ENCODE results near the gene NDUFA12.

The NDUFA12 gene

DNA sequence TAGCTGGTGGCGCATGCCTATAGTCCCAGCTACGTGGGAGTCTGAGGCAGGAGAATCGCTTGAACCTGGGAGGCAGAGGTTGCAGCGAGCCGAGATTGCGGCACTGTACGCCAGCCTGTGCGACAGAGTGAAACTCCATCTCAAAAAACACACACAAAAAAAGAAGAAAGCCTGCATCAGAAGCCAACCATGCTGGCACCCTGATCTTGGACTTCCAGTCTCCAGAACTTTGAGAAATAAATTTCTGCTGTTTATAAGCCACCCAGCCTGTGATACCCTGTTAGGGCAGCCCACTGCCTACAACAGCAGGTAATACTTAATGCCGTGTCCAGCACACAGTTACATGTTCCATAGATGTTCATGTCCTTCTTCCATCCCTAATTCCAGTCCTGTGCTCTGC, 62.7 kb downstream of the NDUFA12 start:
- no peak for DNase-seq (ENCODE audit: low read depth)

DNA sequence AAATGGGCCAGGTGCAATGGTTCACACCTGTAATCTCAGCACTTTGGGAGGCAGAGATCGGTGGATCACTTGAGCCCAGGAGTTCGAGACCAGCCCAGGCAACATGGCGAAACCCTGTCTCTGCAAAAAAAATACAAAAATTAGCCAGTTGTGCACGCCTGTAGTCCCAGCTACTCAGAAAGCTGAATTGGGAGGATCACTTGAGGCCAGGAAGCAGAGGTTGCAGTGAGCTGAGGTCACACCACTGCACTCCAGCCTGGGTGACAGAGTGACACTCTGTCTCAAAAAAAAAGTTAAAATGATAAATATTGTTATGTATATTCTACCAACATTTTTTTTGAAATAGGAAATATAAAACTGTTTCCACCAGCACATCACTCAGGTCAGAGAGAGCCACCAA, 64.9 kb downstream of the NDUFA12 start:
- no peak for DNase-seq (ENCODE audit: low read depth)

DNA sequence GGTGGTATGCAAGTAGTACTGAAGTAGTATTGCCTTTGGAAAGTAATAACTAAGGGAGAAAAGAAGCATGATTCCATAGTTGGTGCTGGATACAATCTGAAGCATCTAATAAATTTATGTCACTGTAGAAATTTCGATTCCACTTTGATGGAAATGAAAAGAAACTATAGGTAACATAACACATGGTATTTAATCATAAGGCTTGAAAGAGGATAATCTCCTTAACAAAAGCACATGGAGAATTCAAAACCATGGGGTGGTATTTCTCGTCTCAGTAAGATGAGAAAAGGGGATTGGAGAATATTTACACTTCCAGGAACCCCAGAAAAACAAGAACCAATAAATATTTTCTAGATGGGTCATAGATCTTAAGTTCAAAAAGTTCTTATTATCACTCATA, 72.7 kb downstream of the NDUFA12 start:
- no peak for DNase-seq (ENCODE audit: low read depth)

DNA sequence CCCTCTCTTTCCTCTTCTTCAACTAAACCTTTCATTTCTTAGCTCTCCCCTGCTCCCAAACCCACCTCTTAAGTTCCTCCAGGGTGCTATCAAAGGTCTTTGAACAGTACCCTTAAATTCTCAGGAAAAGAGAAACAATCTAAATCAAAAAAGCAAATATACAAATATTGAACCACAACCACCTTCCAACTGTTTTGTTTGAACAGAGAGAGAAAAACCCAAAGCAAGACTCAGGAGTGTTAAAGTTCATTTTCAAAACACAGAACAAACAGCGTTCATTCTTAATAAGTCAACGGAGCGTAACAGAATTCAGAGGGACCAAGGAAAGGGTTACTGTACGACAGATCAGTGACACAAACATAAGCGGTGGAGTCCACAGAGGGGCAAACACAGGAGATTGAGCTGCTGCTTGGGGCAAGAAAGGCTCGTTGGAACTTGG, 73.3 kb downstream of the NDUFA12 start:
- no peak for DNase-seq (ENCODE audit: low read depth)

DNA sequence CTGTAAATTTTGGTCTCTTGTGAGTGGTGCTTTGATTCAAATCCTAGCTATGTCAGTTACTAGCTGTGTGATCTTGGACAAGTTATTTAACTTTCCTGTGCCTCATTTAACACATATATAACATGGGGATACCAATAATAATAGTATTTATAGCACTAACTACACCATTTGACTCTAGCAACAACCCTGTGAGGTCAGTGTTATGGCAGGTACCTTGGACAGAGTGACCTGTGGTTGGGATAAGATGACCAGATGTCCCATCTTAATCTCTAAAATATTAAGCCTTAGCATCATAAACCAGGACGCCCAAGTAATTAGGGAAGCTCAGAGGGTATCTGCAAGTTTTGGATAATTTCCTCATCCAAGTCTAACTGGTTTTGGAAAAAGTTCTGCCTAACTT, 73.7 kb downstream of the NDUFA12 start:
- no peak for DNase-seq (ENCODE audit: low read depth)

DNA sequence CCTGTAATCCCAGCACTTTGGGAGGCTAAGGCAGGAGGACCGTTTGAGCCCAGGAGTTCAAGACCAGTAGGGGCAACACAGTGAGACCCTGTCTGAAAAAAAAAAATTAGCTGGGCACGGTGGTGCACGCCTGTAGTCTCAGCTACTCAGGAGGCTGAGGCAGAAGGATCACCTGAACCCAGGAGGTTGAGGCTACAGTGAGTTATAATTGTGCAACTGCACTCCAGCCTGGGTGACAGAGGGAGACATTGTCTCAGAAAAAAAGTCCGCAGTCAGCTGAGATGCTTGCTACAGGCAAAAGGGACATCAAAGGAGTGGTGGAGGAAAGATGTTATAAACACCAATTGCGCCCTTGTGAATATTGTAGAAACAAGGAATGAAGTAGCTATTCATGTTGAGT, 77.8 kb downstream of the NDUFA12 start:
- DNase-seq (ENCODE audit: low read depth), result no peak

DNA sequence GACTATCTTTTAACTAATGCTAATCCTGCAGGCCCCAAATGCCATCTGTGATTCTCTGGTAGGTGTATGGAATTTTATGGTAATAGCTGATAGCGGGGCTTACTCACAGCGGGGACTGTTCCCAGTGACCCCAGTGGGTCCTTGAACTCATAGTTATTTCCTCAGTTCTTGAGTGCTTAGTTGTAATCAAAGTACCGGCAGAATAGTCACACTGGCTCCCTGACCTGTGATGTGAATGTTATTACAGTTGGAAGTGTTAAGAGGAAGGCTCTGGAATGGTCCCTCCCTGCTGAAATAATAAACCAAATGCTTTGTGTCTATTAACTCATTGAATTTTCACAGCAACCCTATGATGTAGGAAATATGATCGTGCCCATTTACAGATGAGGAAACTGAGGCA, 78.3 kb downstream of the NDUFA12 start:
- no peak for DNase-seq (ENCODE audit: low read depth)

DNA sequence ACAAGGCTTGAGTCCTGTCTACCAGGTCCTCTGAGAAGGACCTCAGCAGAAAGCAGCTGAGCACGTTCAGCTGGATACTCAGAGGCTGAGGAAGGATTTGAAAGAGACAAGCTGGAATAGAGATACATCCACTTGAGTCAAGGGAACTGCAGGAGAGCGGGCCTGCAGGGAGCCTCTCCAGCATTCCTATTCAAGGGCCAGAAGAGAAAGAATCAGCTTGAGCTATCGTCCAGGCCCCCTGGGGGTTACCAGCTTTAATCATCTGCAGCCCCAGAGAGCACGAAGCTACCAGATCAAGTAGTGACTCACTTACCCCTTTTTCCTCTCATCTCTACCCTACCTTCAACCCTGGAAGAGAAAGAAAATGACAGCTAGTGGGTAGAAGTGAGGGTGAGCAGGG, 80.9 kb downstream of the NDUFA12 start:
- DNase-seq (ENCODE audit: low read depth), result no peak

Measured in stimulated activated CD8-positive, alpha-beta memory T cell treated with anti-CD3 and anti-CD28 coated beads, Interleukin-4, amount 100 ng/mL, for 24 hours (primary cell).